Karpas-422 (cell line): ENCODE measurements around the gene LCOR. TPM values are rescaled to one million over a fixed set of nuclear protein-coding genes. Genes with fewer than 3 reads are reported as not detected.

Experiments used
- DNase-seq: peaks from one replicate; pipeline ENCODE4 v3.0.0-alpha.2; 2015
- H2AFZ ChIP-seq: fragments of 200-600 bp; sonication (generic); 2 replicates; pipeline ENCODE4 v1.6.1; 2014; ENCODE audit warnings: antibody characterized with exemption, low read length, mixed read lengths
- H3K27ac ChIP-seq: fragments of 200-600 bp; sonication (generic); 2 replicates; pipeline ENCODE4 v1.5.1; 2014; ENCODE audit warnings: mild to moderate bottlenecking, low read length, moderate library complexity
- H3K27me3 ChIP-seq: fragments of 200-600 bp; sonication (generic); 2 replicates; pipeline ENCODE4 v1.6.1; 2014; ENCODE audit warnings: low read length, mixed read lengths
- H3K36me3 ChIP-seq: fragments of 200-600 bp; sonication (generic); 2 replicates; pipeline ENCODE4 v1.6.1; 2014; ENCODE audit warnings: low read length, mixed read lengths; ENCODE audit not compliant: insufficient read depth
- H3K4me1 ChIP-seq: fragments of 200-600 bp; sonication (generic); 2 replicates; pipeline ENCODE4 v1.6.1; 2014; ENCODE audit warnings: mild to moderate bottlenecking, low read length, mixed read lengths
- H3K4me2 ChIP-seq: fragments of 200-600 bp; sonication (generic); 2 replicates; pipeline ENCODE4 v1.6.1; 2014; ENCODE audit warnings: low read length, low read depth, mild to moderate bottlenecking; ENCODE audit not compliant: poor library complexity, severe bottlenecking
- H3K4me3 ChIP-seq: fragments of 200-600 bp; sonication (generic); 2 replicates; pipeline ENCODE4 v1.5.1; 2014; ENCODE audit warnings: mild to moderate bottlenecking, antibody characterized with exemption, low read length, mixed read lengths
- H3K79me2 ChIP-seq: fragments of 200-600 bp; sonication (generic); 2 replicates; pipeline ENCODE4 v1.6.1; 2014; ENCODE audit warnings: mild to moderate bottlenecking, low read length, mixed read lengths
- H3K9ac ChIP-seq: fragments of 200-600 bp; sonication (generic); 2 replicates; pipeline ENCODE4 v1.6.0; 2014; ENCODE audit warnings: low read length
- H3K9me2 ChIP-seq: fragments of 200-600 bp; sonication (generic), shearing (Covaris generic); replicated peaks from 2 replicates; pipeline ENCODE4 v1.6.0; 2014; ENCODE audit warnings: mild to moderate bottlenecking, low read length, moderate library complexity; ENCODE audit not compliant: insufficient read depth
- H3K9me3 ChIP-seq: fragments of 300-700, 200-600 bp; sonication (generic); 2 replicates; pipeline ENCODE4 v1.6.1; 2014; ENCODE audit warnings: low read length, mixed read lengths
- H4K20me1 ChIP-seq: fragments of 200-600 bp; sonication (generic); 2 replicates; pipeline ENCODE4 v1.6.1; 2014; ENCODE audit warnings: mild to moderate bottlenecking, antibody characterized with exemption, low read length, low read depth; ENCODE audit not compliant: insufficient read depth
- small RNA-seq: library from RNA; depleted of rRNA; stranded (forward); fragments of <200 nt; gene quantifications from one replicate; pipeline ENCODE3, GENCODE V24; 2014
- total RNA-seq: library from RNA; depleted of rRNA; stranded (reverse); fragments of >200 nt; shearing (Covaris generic); gene quantifications from 2 replicates; pipeline ENCODE4 v1.2.3, GENCODE V29; 2014; ENCODE audit warnings: low replicate concordance; rRNA removed

LCOR gene
- total RNA-seq, 1 experiment from 2014 or later: 24.3 TPM

DNA sequence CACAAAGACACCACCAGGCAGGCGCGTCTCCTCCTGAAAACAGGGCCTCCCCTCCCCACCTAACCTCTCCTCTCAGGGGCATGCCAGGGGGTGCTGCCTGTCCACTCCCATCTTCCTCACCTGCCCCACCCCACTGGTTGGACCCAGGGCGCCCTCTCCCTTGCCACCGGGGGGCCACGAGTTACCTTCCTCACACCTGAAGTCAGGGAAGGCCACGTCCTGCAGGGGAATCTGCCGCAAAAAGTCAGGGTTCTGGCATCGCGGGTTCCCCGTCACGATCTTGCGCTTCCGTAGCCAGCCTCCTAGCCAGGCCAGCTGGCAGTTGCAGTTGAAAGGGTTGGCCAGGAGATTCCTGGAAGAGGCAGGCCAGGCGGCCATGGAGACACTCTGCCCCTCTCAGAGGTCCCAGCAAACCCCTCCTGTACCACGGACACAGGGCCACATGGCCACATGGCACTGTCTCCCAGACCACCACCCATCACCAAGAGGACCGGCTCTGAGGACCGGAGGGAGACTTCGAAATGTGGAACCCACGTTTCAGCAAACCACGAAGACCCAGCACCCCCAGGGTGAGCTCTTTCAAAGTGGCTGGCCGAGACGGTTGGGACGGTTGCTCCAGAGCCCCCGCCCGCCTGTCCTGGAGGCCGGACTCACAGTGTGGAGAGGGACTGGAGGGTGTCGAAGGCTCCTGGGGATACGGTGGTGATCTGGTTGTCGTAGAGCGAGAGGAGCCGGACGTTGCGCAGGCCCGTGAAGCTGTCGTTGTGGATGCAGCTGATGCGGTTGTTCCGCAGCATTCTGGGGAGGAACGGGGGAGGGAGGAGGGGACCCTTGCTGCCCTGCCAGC lies 210.8 kb downstream of the LCOR start:
- H3K79me2 ChIP-seq: no peaks in the 10 kb centered on the region
- peaks cover 1% of the 10 kb centered on the region for H3K4me1 ChIP-seq
- no peak overlapping the region for H3K4me2 ChIP-seq
- H3K36me3 ChIP-seq: no peaks in the 10 kb centered on the region
- no peak for DNase-seq
- H2AFZ ChIP-seq: no peak overlapping the region
- no peaks in the 10 kb centered on the region for H3K9me2 ChIP-seq
- H3K27ac ChIP-seq: no peak overlapping the region
- no peaks in the 10 kb centered on the region for H3K9me3 ChIP-seq
- no peak overlapping the region for H3K9ac ChIP-seq
- no peaks in the 10 kb centered on the region for H4K20me1 ChIP-seq
- H3K4me3 ChIP-seq: no peak overlapping the region
- no peaks in the 10 kb centered on the region for H3K27me3 ChIP-seq

DNA sequence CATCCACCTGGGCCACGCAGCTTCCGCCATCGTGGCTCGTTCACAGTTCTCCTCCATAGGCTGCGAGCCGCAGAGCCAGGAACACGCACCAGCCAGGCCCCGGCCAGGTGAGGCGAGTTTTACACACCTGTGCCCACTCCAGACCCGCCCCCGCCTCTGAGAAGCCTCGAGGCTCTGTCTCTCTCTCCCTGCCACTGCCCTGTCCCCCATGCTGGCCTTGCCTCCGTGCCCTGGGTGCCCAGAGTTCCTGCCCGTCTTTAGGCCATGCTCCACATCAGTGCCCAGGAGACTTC lies 211.4 kb downstream of the LCOR start:
- H3K9me3 ChIP-seq: no peaks in the 10 kb centered on the region
- no peaks in the 10 kb centered on the region for H3K79me2 ChIP-seq
- no peaks in the 10 kb centered on the region for H3K4me1 ChIP-seq
- DNase-seq: no peak
- H3K9ac ChIP-seq: no peak overlapping the region
- no peaks in the 10 kb centered on the region for H3K9me2 ChIP-seq
- H3K27ac ChIP-seq: no peak overlapping the region
- no peaks in the 10 kb centered on the region for H3K27me3 ChIP-seq
- H3K4me3 ChIP-seq: no peak overlapping the region
- H3K4me2 ChIP-seq: no peak overlapping the region
- no peaks in the 10 kb centered on the region for H3K36me3 ChIP-seq
- no peaks in the 10 kb centered on the region for H4K20me1 ChIP-seq
- H2AFZ ChIP-seq: no peak overlapping the region

Small RNA genes within 50 kb of the gene (small RNA-seq; reads per million reads assigned to genes)
- not detected for gene HMGN2P35
- gene MIR607: not detected

Other genes with a start within 250 kb of the LCOR start
- gene TM9SF3, start 245.3 kb upstream of the LCOR start, total RNA-seq: 17.9 and 32.5 TPM in 2 replicates
- gene PIK3AP1, start 111.8 kb upstream of the LCOR start, total RNA-seq: 131 and 162 TPM in 2 replicates